Ascending aorta (tissue), 2 donors: ENCODE results near the gene PTOV1. TPM values are rescaled to one million over a fixed set of nuclear protein-coding genes. Genes with fewer than 3 reads are reported as not detected.

Experiments used
- DNase-seq, 2 donors: peaks; one replicate each; pipeline ENCODE4 v3.0.0-alpha.2; 2019; ENCODE audit warnings: low spot score in 2 of 2
- H3K27ac ChIP-seq, 2 donors: fragments of 200-600 bp; sonication (generic); one replicate each; pipeline ENCODE4 v1.5.1; 2016 to 2017; ENCODE audit warnings: mild to moderate bottlenecking in 1 of 2
- H3K27me3 ChIP-seq: fragments of 200-600 bp; sonication (generic); one replicate; pipeline ENCODE4 v1.5.1; 2017
- H3K36me3 ChIP-seq, 2 donors: fragments of 200-600 bp; sonication (generic); one replicate each; pipeline ENCODE4 v1.5.1; 2016
- H3K4me1 ChIP-seq, 2 donors: fragments of 200-600 bp; sonication (generic); one replicate each; pipeline ENCODE4 v1.5.1; 2016 to 2017; ENCODE audit warnings: mild to moderate bottlenecking in 1 of 2
- H3K4me3 ChIP-seq, 2 donors: fragments of 200-600 bp; sonication (generic); one replicate each; pipeline ENCODE4 v1.5.1; 2016 to 2017; ENCODE audit warnings: mild to moderate bottlenecking in 1 of 2
- H3K9me3 ChIP-seq, 2 donors: fragments of 200-600 bp; sonication (generic); one replicate each; pipeline ENCODE4 v1.5.1; 2016
- intact Hi-C: fragments of 100-400 bp; cut with DNase I; formaldehyde crosslinking; loops from one replicate; pipeline ENCODE4 v1.15.1; 2023
- total RNA-seq: library from RNA; depleted of rRNA; stranded (reverse); fragments of >200 nt; gene quantifications from one replicate; pipeline ENCODE4 v1.1.0, GENCODE V29; 2016
- TF ChIP-seq, protein P1 (sequence below), 3 experiments: fragments of 200-600 bp in 2 of 3; fragments of 450-650 bp in 1 of 3; sonication (generic) in 2 of 3; IDR thresholded peaks; one replicate each; pipeline ENCODE4 v1.5.1; 2016 to 2019; ENCODE audit warnings: antibody characterized with exemption in 3 of 3, mild to moderate bottlenecking in 1 of 3, moderate library complexity in 1 of 3

The PTOV1 gene
- total RNA-seq, 1 donor from 2014 or later = 163 TPM

DNA sequence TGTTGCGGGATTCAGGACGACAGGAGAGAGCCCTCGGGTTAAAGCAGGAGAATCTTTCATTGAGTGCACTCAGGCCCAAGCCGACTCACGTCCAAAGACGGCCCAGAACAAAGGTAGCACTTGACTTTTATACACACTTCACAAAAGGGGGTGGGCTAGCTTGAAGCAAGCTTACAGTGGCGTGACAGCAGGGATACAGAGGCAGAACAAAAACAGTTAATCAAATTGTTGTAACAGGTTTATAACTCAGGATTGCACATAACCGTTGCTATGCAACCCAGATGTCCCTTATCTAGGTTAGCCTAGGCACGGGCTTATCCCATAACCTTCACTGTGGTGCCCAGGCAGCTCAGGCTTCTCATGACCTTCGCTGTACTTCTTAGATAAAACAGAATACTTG lies 30.8 kb upstream of the PTOV1 start:
- H3K36me3 ChIP-seq = peaks cover 4 to 14% of the 10 kb centered on the region in 2 donors
- no peaks in the 10 kb centered on the region for H3K9me3 ChIP-seq
- DNase-seq = no peak
- no peak overlapping the region for H3K4me3 ChIP-seq
- TF ChIP-seq, protein P1, sequence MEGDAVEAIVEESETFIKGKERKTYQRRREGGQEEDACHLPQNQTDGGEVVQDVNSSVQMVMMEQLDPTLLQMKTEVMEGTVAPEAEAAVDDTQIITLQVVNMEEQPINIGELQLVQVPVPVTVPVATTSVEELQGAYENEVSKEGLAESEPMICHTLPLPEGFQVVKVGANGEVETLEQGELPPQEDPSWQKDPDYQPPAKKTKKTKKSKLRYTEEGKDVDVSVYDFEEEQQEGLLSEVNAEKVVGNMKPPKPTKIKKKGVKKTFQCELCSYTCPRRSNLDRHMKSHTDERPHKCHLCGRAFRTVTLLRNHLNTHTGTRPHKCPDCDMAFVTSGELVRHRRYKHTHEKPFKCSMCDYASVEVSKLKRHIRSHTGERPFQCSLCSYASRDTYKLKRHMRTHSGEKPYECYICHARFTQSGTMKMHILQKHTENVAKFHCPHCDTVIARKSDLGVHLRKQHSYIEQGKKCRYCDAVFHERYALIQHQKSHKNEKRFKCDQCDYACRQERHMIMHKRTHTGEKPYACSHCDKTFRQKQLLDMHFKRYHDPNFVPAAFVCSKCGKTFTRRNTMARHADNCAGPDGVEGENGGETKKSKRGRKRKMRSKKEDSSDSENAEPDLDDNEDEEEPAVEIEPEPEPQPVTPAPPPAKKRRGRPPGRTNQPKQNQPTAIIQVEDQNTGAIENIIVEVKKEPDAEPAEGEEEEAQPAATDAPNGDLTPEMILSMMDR (IDR thresholded peaks at IDR 0.05) = no peak
- H3K4me1 ChIP-seq = peaks cover 0 to 18% of the 10 kb centered on the region in 2 donors
- intact Hi-C loops = no loop called here
- no peaks in the 10 kb centered on the region for H3K27me3 ChIP-seq
- H3K27ac ChIP-seq = no peak overlapping the region

DNA sequence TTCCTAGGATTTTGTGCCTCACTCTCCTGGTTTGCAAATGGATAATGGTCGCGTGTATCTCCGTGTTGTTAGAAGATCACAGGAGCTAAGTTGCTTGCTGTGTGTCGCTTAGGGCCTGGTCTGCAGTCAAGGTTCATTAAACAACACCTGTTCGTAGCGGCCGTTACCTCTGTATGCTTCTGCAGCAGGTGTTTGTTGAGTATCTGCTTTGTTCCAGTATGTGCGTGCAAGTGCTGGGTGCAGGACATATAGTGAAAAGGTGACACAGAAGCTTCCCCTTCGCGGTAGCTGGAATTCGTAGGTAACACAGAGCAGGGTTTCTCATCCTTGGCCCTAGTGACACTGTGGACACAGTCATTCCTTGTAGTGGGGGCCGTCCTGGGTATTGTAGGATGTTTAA lies 27.5 kb upstream of the PTOV1 start:
- H3K36me3 ChIP-seq = peaks cover 12 to 24% of the 10 kb centered on the region in 2 donors
- no peaks in the 10 kb centered on the region for H3K27me3 ChIP-seq
- no peak overlapping the region for H3K4me3 ChIP-seq
- no peak for DNase-seq
- TF ChIP-seq, protein P1 (IDR thresholded peaks at IDR 0.05) = no peak
- intact Hi-C loops = no loop called here
- H3K4me1 ChIP-seq = peaks cover 0 to 11% of the 10 kb centered on the region in 2 donors
- H3K9me3 ChIP-seq = no peaks in the 10 kb centered on the region
- no peak overlapping the region for H3K27ac ChIP-seq

DNA sequence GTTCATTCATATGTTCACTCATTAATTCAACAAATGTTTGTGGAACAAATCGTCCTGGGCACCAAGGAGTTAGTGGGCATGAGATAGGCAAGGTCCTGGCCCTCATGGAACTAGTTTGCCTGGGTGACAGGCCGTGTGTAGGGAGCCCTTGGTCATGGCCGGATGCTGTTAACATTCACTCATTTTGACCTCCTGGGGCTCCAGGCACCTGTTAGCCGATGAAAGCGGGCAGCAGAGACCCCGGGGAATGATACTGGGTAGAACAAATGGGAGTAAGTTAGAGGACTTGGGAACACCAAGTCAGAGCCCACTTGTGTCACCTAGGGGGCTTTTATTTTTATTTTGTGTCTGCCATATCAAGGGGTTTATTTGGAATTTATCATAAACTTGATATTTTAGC lies 26.3 kb upstream of the PTOV1 start:
- Histone ChIP-seq H3K4me1 (no peaks in the 10 kb centered on the region), H3K9me3 (no peaks in the 10 kb centered on the region), H3K27me3 (no peaks in the 10 kb centered on the region), H3K27ac (no peak overlapping the region), H3K4me3 (no peak overlapping the region), H3K36me3 (peaks cover 22 to 35% of the 10 kb centered on the region in 2 donors)
- TF ChIP-seq, protein P1 (IDR thresholded peaks at IDR 0.05) = no peak
- intact Hi-C loops = no loop called here
- DNase-seq = no peak

DNA sequence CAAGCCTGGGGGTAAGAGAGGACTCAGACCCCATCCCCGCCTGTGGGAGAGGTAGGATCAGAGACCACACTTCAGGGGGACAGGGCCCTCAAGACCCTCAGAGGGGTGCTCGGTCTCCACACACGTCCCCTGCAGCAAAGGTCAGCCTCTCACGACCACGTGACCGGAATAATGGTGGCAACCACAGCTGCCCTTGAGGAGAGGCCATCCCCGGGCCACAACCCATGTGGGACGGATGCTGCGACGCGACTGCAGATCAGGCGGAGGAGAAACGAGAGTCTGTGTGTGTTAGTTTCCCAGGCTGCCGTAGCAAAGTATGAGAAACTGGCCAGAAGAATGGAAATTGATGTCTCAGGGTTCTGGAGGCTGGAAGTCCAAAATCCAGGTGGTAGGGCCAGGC lies 23.9 kb upstream of the PTOV1 start:
- Histone ChIP-seq H3K27ac (no peak overlapping the region), H3K36me3 (peaks cover 43 to 58% of the 10 kb centered on the region in 2 donors), H3K27me3 (no peaks in the 10 kb centered on the region), H3K4me3 (no peak overlapping the region), H3K9me3 (no peaks in the 10 kb centered on the region), H3K4me1 (no peaks in the 10 kb centered on the region)
- TF ChIP-seq, protein P1 (IDR thresholded peaks at IDR 0.05) = no peak
- no peak for DNase-seq
- intact Hi-C loops = no loop called here

DNA sequence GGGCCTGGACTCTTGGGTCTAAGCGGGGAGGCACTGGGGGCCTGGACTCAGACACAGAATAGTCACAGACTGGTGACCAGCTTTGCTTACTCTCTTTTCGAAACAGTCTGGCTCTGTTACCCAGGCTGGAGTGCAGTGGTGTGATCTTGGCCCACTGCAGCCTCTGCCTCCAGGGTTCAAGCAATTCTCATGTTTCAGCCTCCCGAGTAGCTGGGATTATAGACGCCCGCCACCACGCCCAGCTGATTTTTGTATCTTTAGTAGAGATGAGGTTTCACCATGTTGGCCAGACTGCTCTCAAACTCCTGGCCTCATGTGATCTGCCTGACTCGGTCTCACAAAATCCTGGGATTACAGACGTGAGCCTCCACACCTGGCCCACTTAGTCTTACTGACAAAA lies 21.8 kb upstream of the PTOV1 start:
- TF ChIP-seq, protein P1 (IDR thresholded peaks at IDR 0.05) = no peak
- intact Hi-C loops = no loop called here
- H3K27me3 ChIP-seq = no peaks in the 10 kb centered on the region
- no peak overlapping the region for H3K27ac ChIP-seq
- no peaks in the 10 kb centered on the region for H3K9me3 ChIP-seq
- no peak for DNase-seq
- peaks cover 59 to 65% of the 10 kb centered on the region in 2 donors for H3K36me3 ChIP-seq
- H3K4me1 ChIP-seq = no peaks in the 10 kb centered on the region
- H3K4me3 ChIP-seq = no peak overlapping the region

DNA sequence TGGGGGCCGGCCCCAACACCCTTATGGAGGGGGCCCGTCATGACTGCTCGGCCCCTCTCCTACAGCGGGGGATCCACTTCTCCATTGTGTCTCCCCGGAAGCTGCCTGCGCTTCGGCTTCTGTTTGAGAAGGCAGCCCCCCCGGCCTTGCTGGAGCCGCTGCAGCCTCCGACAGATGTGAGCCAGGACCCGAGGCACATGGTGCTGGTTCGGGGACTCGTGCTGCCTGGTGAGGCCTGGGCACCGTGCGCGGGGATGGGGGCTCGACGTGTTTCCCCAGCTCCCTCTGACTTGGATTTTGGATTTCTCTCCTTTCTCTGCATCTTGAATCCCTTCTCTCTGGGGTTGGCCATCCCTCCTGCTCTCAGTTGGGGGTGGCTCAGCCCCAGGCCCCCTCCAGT lies 21.2 kb upstream of the PTOV1 start:
- Histone ChIP-seq H3K27ac (no peak overlapping the region), H3K4me3 (no peak overlapping the region), H3K9me3 (no peaks in the 10 kb centered on the region), H3K4me1 (no peaks in the 10 kb centered on the region), H3K27me3 (no peaks in the 10 kb centered on the region), H3K36me3 (peaks cover 64 to 70% of the 10 kb centered on the region in 2 donors)
- TF ChIP-seq, protein P1 (IDR thresholded peaks at IDR 0.05) = no peak
- intact Hi-C loops = no loop called here
- no peak for DNase-seq
